Endothelial cell of coronary artery (primary cell): ENCODE measurements around the gene SLC17A5. TPM values are rescaled to one million over a fixed set of nuclear protein-coding genes. Genes with fewer than 3 reads are reported as not detected.

Experiments
- total RNA-seq: library from RNA; depleted of rRNA; stranded (reverse); fragments of >200 nt; gene quantifications from 2 replicates; pipeline ENCODE4 v1.2.3, GENCODE V29; 2014

Gene SLC17A5
- total RNA-seq: 13.7 and 16.4 TPM in 2 replicates

GRCh38 chr6:73653571-73654424, at the start of gene SLC17A5:
TSS of gene SLC17A5 (minus strand) at chr6:73653992. CDS start at chr6:73653886, 106 bp downstream.

GRCh38 chr6:73695619-73696421, 42.0 kb upstream of the SLC17A5 start, which contains the start of gene CD109:
TSS of gene CD109 (plus strand) at chr6:73696203. CDS start at chr6:73696216, 13 bp downstream.

Other genes starting within 250 kb of the SLC17A5 start
- gene CGAS, start 201.7 kb downstream of the SLC17A5 start, total RNA-seq: 4.6 and 5.7 TPM in 2 replicates
- gene MTO1, start 192.3 kb downstream of the SLC17A5 start, total RNA-seq: 19.2 and 27.9 TPM in 2 replicates
- gene EEF1A1, start 133.0 kb downstream of the SLC17A5 start, total RNA-seq: 23,074 and 25,321 TPM in 2 replicates
- gene CD109, start 42.2 kb upstream of the SLC17A5 start, total RNA-seq: 12.9 and 15.4 TPM in 2 replicates